Neutrophil (primary cell): ENCODE data around the gene TMEM178A.

ENCODE experiments used
- H3K27ac ChIP-seq: fragments of 200-600 bp; sonication (generic); 2 replicates; pipeline ENCODE4 v1.5.1; 2016; ENCODE audit warnings: mild to moderate bottlenecking, moderate library complexity
- H3K27me3 ChIP-seq: fragments of 200-600 bp; sonication (generic); 2 replicates; pipeline ENCODE4 v1.6.0; 2016; ENCODE audit warnings: mild to moderate bottlenecking
- H3K36me3 ChIP-seq: fragments of 200-600 bp; sonication (generic); 2 replicates; pipeline ENCODE4 v1.5.1; 2017
- H3K4me1 ChIP-seq, 2 experiments: fragments of 200-600 bp in 1 of 2; sonication (generic) in 1 of 2; 1 replicate in 1 of 2; 2 replicates in 1 of 2; pipeline versions ENCODE4 v1.5.1 to v1.6.1; 2013 to 2016; ENCODE audit warnings: low read depth in 1 of 2, low read length in 1 of 2, mild to moderate bottlenecking in 1 of 2, moderate library complexity in 1 of 2; ENCODE audit not compliant: control insufficient read depth in 1 of 2, insufficient read depth in 1 of 2
- H3K4me3 ChIP-seq, 2 experiments: fragments of 200-600 bp in 1 of 2; sonication (generic) in 1 of 2; 1 replicate in 1 of 2; 2 replicates in 1 of 2; pipeline ENCODE4 v1.5.1; 2013 to 2016; ENCODE audit warnings: low read depth in 1 of 2, low read length in 1 of 2, mild to moderate bottlenecking in 1 of 2, moderate library complexity in 1 of 2
- H3K9me3 ChIP-seq: fragments of 200-600 bp; sonication (generic); 2 replicates; pipeline ENCODE4 v1.5.1; 2016
- CTCF ChIP-seq: fragments of 200-600 bp; sonication (generic); IDR thresholded peaks from 2 replicates; pipeline ENCODE4 v1.5.1; 2016; ENCODE audit warnings: antibody characterized with exemption

Gene TMEM178A

GRCh38 chr2:39682066-39682692 is 16.5 kb downstream of the TMEM178A start:
- no peak for TF ChIP-seq CTCF
- no peak overlapping the region for H3K27ac ChIP-seq
- H3K4me3 ChIP-seq, result no peak overlapping the region
- H3K36me3 ChIP-seq, result no peaks in the 10 kb centered on the region
- H3K9me3 ChIP-seq, result no peaks in the 10 kb centered on the region
- H3K27me3 ChIP-seq, result no peaks in the 10 kb centered on the region
- H3K4me1 ChIP-seq, result no peaks in the 10 kb centered on the region

- Histone ChIP-seq H3K36me3 (no peaks in the 10 kb centered on the region), H3K9me3 (no peaks in the 10 kb centered on the region), H3K4me1 (no peaks in the 10 kb centered on the region), H3K27me3 (no peaks in the 10 kb centered on the region), H3K27ac (no peak overlapping the region), H3K4me3 (no peak overlapping the region)
- TF ChIP-seq CTCF, result no peak
Measured at GRCh38 chr2:39683022-39683699, 17.4 kb downstream of the TMEM178A start.

- no peaks in the 10 kb centered on the region for H3K27me3 ChIP-seq
- no peak overlapping the region for H3K4me3 ChIP-seq
- no peaks in the 10 kb centered on the region for H3K4me1 ChIP-seq
- no peaks in the 10 kb centered on the region for H3K9me3 ChIP-seq
- H3K27ac ChIP-seq, result no peak overlapping the region
- TF ChIP-seq CTCF, result no peak
- no peaks in the 10 kb centered on the region for H3K36me3 ChIP-seq
Measured at GRCh38 chr2:39684464-39684863, 18.7 kb downstream of the TMEM178A start.

- H3K4me3 ChIP-seq, result no peak overlapping the region
- H3K36me3 ChIP-seq, result no peaks in the 10 kb centered on the region
- no peaks in the 10 kb centered on the region for H3K4me1 ChIP-seq
- no peaks in the 10 kb centered on the region for H3K9me3 ChIP-seq
- no peak for TF ChIP-seq CTCF
- H3K27me3 ChIP-seq, result no peaks in the 10 kb centered on the region
- H3K27ac ChIP-seq, result no peak overlapping the region
Measured at GRCh38 chr2:39685126-39685525, 19.4 kb downstream of the TMEM178A start.

GRCh38 chr2:39686456-39686855 is 20.7 kb downstream of the TMEM178A start:
- H3K36me3 ChIP-seq, result no peaks in the 10 kb centered on the region

More at GRCh38 chr2:39686456-39686855, 20.7 kb downstream of the TMEM178A start:
- H3K4me3 ChIP-seq, result no peak overlapping the region
- no peaks in the 10 kb centered on the region for H3K4me1 ChIP-seq
- no peaks in the 10 kb centered on the region for H3K27me3 ChIP-seq
- TF ChIP-seq CTCF, result no peak
- H3K27ac ChIP-seq, result no peak overlapping the region
- H3K9me3 ChIP-seq, result no peaks in the 10 kb centered on the region
